H9 (cell line): ENCODE results near the gene MED23. TPM values are rescaled to one million over a fixed set of nuclear protein-coding genes. Genes with fewer than 3 reads are reported as not detected.
A peak's percentile ranks its signal among the peaks of the same experiment; 100 is the strongest.

Experiments
- DNase-seq: peaks from one replicate; pipeline ENCODE4 v3.0.0-alpha.2; 2017
- H2AFZ ChIP-seq: one replicate; pipeline ENCODE4 v1.6.1; 2013; ENCODE audit warnings: mild to moderate bottlenecking, low read length, control low read depth, moderate library complexity
- H2AK5ac ChIP-seq: 2 replicates; pipeline ENCODE4 v1.6.1; 2013; ENCODE audit warnings: low read length, control low read depth, mixed read lengths; ENCODE audit not compliant: insufficient read length
- H2BK120ac ChIP-seq: one replicate; pipeline ENCODE4 v1.6.1; 2013; ENCODE audit warnings: low read depth, mild to moderate bottlenecking, low read length, control low read depth, inconsistent platforms; ENCODE audit not compliant: poor library complexity, severe bottlenecking
- H2BK12ac ChIP-seq: 2 replicates; pipeline ENCODE4 v1.6.1; 2013; ENCODE audit warnings: low read length, control low read depth, mixed read lengths, low read depth; ENCODE audit not compliant: insufficient read length
- H2BK15ac ChIP-seq: 2 replicates; pipeline ENCODE4 v1.6.1; 2013; ENCODE audit warnings: low read depth, low read length, control low read depth
- H2BK20ac ChIP-seq: one replicate; pipeline ENCODE4 v1.6.1; 2013; ENCODE audit warnings: low read depth, mild to moderate bottlenecking, low read length, control low read depth, inconsistent platforms; ENCODE audit not compliant: poor library complexity, severe bottlenecking
- H2BK5ac ChIP-seq: 2 replicates; pipeline ENCODE4 v1.6.1; 2013; ENCODE audit warnings: low read length, control low read depth, mixed read lengths; ENCODE audit not compliant: insufficient read length
- H3K14ac ChIP-seq: 2 replicates; pipeline ENCODE4 v1.6.1; 2013; ENCODE audit warnings: low read length, control low read depth; ENCODE audit not compliant: insufficient read depth
- H3K18ac ChIP-seq: 2 replicates; pipeline ENCODE4 v1.6.1; 2013; ENCODE audit warnings: low read depth, mild to moderate bottlenecking, mixed read lengths, low read length, control low read depth; ENCODE audit not compliant: insufficient read length
- H3K23ac ChIP-seq: 2 replicates; pipeline ENCODE4 v1.6.1; 2013; ENCODE audit warnings: low read length, control low read depth, mixed read lengths, low read depth; ENCODE audit not compliant: insufficient read length
- H3K23me2 ChIP-seq: 2 replicates; pipeline ENCODE4 v1.6.1; 2013; ENCODE audit warnings: low read depth, mild to moderate bottlenecking, mixed read lengths, low read length, control low read depth; ENCODE audit not compliant: insufficient read length, poor library complexity, severe bottlenecking
- H3K27ac ChIP-seq: 2 replicates; pipeline ENCODE4 v1.5.1; 2013; ENCODE audit warnings: low read length, control low read depth, mixed read lengths, low read depth; ENCODE audit not compliant: insufficient read length
- H3K27me3 ChIP-seq: 2 replicates; pipeline ENCODE4 v1.6.1; 2013; ENCODE audit warnings: low read length, control low read depth, inconsistent platforms; ENCODE audit not compliant: insufficient read depth
- H3K4ac ChIP-seq: 2 replicates; pipeline ENCODE4 v1.6.1; 2013; ENCODE audit warnings: low read depth, mild to moderate bottlenecking, control low read depth, inconsistent platforms, low read length, moderate library complexity
- H3K4me1 ChIP-seq: 2 replicates; pipeline ENCODE4 v1.6.1; 2013; ENCODE audit warnings: low read length, control low read depth, inconsistent platforms; ENCODE audit not compliant: insufficient read depth
- H3K4me2 ChIP-seq: 2 replicates; pipeline ENCODE4 v1.6.1; 2013; ENCODE audit warnings: low read length, control low read depth, mixed read lengths; ENCODE audit not compliant: insufficient read length, insufficient read depth
- H3K56ac ChIP-seq: 2 replicates; pipeline ENCODE4 v1.6.1; 2013; ENCODE audit warnings: low read depth, mild to moderate bottlenecking, mixed read lengths, low read length, control low read depth; ENCODE audit not compliant: insufficient read length
- H3K79me1 ChIP-seq: 2 replicates; pipeline ENCODE4 v1.6.1; 2013; ENCODE audit warnings: low read depth, mild to moderate bottlenecking, moderate library complexity, low read length, control low read depth, inconsistent platforms; ENCODE audit not compliant: insufficient read depth, poor library complexity, severe bottlenecking
- H3K79me2 ChIP-seq: 2 replicates; pipeline ENCODE4 v1.6.1; 2013; ENCODE audit warnings: low read length, control low read depth, inconsistent platforms; ENCODE audit not compliant: insufficient read depth
- H3K9ac ChIP-seq: 2 replicates; pipeline ENCODE4 v1.6.1; 2013; ENCODE audit warnings: low read length, control low read depth, mixed read lengths; ENCODE audit not compliant: insufficient read length; ENCODE audit errors: extremely low read depth
- H3K9me3 ChIP-seq: one replicate; pipeline ENCODE4 v1.6.1; 2013; ENCODE audit warnings: low read depth, low read length, inconsistent platforms; ENCODE audit not compliant: control insufficient read depth
- H3T11ph ChIP-seq: one replicate; pipeline ENCODE4 v1.6.1; 2013; ENCODE audit warnings: mild to moderate bottlenecking, low read length, control low read depth, inconsistent platforms
- H4K20me1 ChIP-seq: one replicate; pipeline ENCODE4 v1.6.1; 2013; ENCODE audit not compliant: control insufficient read depth, insufficient read length, insufficient read depth
- H4K5ac ChIP-seq: 2 replicates; pipeline ENCODE4 v1.6.1; 2013; ENCODE audit warnings: low read depth, mild to moderate bottlenecking, mixed read lengths, low read length, control low read depth; ENCODE audit not compliant: insufficient read length
- H4K8ac ChIP-seq: replicated peaks from 2 replicates; pipeline ENCODE4 v1.6.1; 2013; ENCODE audit warnings: low read length, control low read depth, mixed read lengths, low read depth; ENCODE audit not compliant: insufficient read length
- H4K91ac ChIP-seq: 2 replicates; pipeline ENCODE4 v1.6.1; 2013; ENCODE audit warnings: low read depth, mild to moderate bottlenecking, moderate library complexity, mixed read lengths, low read length, control low read depth; ENCODE audit not compliant: insufficient read length
- H3K27ac Mint-ChIP-seq, 3 experiments: 2 replicates in 2 of 3; 3 replicates in 1 of 3; pipeline ENCODE4 v1.8.0; 2020 to 2021; ENCODE audit warnings: mixed read lengths in 3 of 3, mild to moderate bottlenecking in 1 of 3, moderate library complexity in 1 of 3
- H3K27me3 Mint-ChIP-seq: 2 replicates; pipeline ENCODE4 v1.8.0; 2021; ENCODE audit warnings: low read depth, mild to moderate bottlenecking, moderate library complexity, mixed read lengths
- H3K36me3 Mint-ChIP-seq, 3 experiments: 2 replicates in 2 of 3; 3 replicates in 1 of 3; pipeline ENCODE4 v1.8.0; 2020 to 2021; ENCODE audit warnings: low read depth in 3 of 3, mixed read lengths in 3 of 3; ENCODE audit not compliant: insufficient read depth in 1 of 3
- H3K4me1 Mint-ChIP-seq, 2 experiments: 2 replicates each; pipeline ENCODE4 v1.8.0; 2020; ENCODE audit warnings: mixed read lengths in 2 of 2
- H3K4me3 Mint-ChIP-seq, 2 experiments: 2 replicates in 1 of 2; 3 replicates in 1 of 2; pipeline ENCODE4 v1.8.0; 2020 to 2021; ENCODE audit warnings: mild to moderate bottlenecking in 2 of 2, mixed read lengths in 2 of 2, moderate library complexity in 1 of 2
- H3K9me3 Mint-ChIP-seq, 2 experiments: 2 replicates in 1 of 2; 3 replicates in 1 of 2; pipeline ENCODE4 v1.8.0; 2020; ENCODE audit warnings: mild to moderate bottlenecking in 2 of 2, mixed read lengths in 2 of 2, moderate library complexity in 1 of 2
- CTCF ChIP-seq: fragments of 200-600 bp; sonication (generic); conservative IDR thresholded peaks from 3 replicates; pipeline ENCODE4 v1.8.0; 2021; ENCODE audit warnings: antibody characterized with exemption, mild to moderate bottlenecking
- WGBS: extraction: QIAGEN DNeasy Blood & Tissue Kit; methylation state at CpG from one replicate; pipeline ENCODE4 v1.1.7; 2013; ENCODE audit warnings: missing lambda C conversion rate, low lambda C conversion rate, mixed read lengths; ENCODE audit not compliant: insufficient read length; ENCODE audit errors: extremely low coverage; 5-methylcytosine and 5-hydroxymethylcytosine counted together
- total RNA-seq: library from RNA; stranded (reverse); gene quantifications from 2 replicates; pipeline ENCODE4 v1.2.1, GENCODE V29; 2021

MED23 gene
- total RNA-seq, 1 experiment from 2014 or later: 16.2 TPM

DNA sequence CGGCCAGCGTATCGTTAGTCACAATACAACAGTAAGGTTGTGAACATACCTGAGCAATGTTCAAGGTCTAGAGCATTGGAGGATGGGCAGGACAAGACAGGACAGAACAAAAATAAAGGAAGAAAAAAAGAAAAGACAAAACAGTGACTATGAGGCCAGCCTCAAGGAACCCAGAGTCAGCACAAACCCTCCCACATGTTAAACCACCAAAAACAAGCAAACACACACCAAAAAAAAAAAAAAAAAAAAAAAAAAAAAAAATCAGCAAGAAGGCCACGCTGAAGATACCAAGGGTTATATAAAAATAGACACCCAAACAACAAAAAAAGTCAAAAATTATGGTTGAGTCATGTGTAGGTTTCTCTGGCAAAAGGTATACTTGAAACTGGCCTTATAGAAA is 12.8 kb downstream of the MED23 start:
- Histone ChIP-seq H4K8ac (no peak overlapping the region), H3K4me2 (no peak overlapping the region), H2AFZ (no peak overlapping the region), H3K9me3 (no peaks in the 10 kb centered on the region), H2AK5ac (no peak overlapping the region), H3K79me1 (no peaks in the 10 kb centered on the region), H3K27ac (no peak overlapping the region), H4K20me1 (no peaks in the 10 kb centered on the region), H3K18ac (no peak overlapping the region), H3K14ac (no peak overlapping the region), H2BK120ac (no peak overlapping the region), H3K23me2 (no peaks in the 10 kb centered on the region), H3K79me2 (no peaks in the 10 kb centered on the region), H2BK12ac (no peak overlapping the region), H3K4me1 (no peaks in the 10 kb centered on the region), H4K91ac (no peak overlapping the region), H3T11ph (no peak overlapping the region), H3K4ac (no peak overlapping the region), H3K23ac (no peak overlapping the region), H3K9ac (peak overlapping the region; percentile 23), H4K5ac (no peak overlapping the region), H2BK5ac (no peak overlapping the region), H2BK20ac (no peak overlapping the region), H3K56ac (no peak overlapping the region), H2BK15ac (0 out of 2 replicates have a peak overlapping the region, but pooled peaks have one; percentile 94), H3K27me3 (no peaks in the 10 kb centered on the region)
- Mint-ChIP-seq H3K4me3 (no peak overlapping the region), H3K36me3 (peaks cover 3 to 45% (median 27%) of the 10 kb centered on the region in 3 experiments; a peak in 5 of 7 replicates), H3K27ac (no peak overlapping the region), H3K4me1 (no peaks in the 10 kb centered on the region), H3K27me3 (no peaks in the 10 kb centered on the region), H3K9me3 (no peaks in the 10 kb centered on the region)
- WGBS: no CpG with 5 or more reads among the region's 4 CpGs
- DNase-seq: no peak
- no peak for TF ChIP-seq CTCF
